Vagina (tissue), 2 donors: ENCODE measurements around the gene RAB11FIP4.

ENCODE experiments used
- POLR2AphosphoS5 ChIP-seq, 2 donors: sonication (generic); formaldehyde crosslinking; IDR thresholded peaks; one replicate each; pipeline ENCODE4 v1.9.0; 2017; ENCODE audit warnings: antibody characterized with exemption in 2 of 2, mild to moderate bottlenecking in 2 of 2, low read depth in 1 of 2; ENCODE audit not compliant: insufficient read depth in 1 of 2
- TF ChIP-seq, protein P1 (sequence below), 3 experiments: fragments of 450-650 bp in 2 of 3; fragments of 200-600 bp in 1 of 3; sonication (generic) in 1 of 3; IDR thresholded peaks; one replicate each; pipeline ENCODE4 v1.5.1; 2017 to 2019; ENCODE audit warnings: antibody characterized with exemption in 3 of 3, mild to moderate bottlenecking in 2 of 3, moderate library complexity in 2 of 3

DNA sequence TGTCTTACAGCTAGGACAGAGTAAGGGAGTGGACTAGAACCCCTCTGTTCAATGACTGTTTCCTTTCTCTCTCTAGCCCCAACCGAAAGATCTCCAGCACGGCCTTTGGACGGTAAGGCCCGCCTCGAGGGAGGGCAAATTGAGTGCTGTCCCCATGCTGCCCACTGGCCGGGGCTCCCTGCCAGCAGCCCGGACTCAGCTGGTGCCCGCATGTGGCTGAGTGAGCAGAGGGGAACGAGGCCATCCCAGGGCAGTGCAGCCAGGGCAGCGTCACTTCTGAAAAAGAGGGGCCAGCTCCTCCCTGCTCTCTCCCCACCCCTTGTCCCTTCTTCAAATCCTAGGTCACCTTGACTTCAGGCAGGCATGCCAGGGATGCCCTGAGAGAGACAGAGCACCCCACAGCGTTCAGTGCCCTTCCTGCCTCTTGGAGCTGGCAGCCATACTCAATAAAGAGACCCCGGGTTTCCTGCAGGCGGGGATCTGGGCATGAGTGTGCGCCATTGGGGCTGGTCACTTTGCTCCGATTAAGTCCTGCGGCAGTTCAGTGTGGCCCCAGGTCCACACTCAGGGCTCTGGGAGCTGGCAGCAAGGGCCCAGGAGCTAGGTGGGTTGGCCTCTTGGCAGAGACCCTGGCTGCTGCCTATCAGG is 130.9 kb downstream of the RAB11FIP4 start:
- TF ChIP-seq, protein P1, sequence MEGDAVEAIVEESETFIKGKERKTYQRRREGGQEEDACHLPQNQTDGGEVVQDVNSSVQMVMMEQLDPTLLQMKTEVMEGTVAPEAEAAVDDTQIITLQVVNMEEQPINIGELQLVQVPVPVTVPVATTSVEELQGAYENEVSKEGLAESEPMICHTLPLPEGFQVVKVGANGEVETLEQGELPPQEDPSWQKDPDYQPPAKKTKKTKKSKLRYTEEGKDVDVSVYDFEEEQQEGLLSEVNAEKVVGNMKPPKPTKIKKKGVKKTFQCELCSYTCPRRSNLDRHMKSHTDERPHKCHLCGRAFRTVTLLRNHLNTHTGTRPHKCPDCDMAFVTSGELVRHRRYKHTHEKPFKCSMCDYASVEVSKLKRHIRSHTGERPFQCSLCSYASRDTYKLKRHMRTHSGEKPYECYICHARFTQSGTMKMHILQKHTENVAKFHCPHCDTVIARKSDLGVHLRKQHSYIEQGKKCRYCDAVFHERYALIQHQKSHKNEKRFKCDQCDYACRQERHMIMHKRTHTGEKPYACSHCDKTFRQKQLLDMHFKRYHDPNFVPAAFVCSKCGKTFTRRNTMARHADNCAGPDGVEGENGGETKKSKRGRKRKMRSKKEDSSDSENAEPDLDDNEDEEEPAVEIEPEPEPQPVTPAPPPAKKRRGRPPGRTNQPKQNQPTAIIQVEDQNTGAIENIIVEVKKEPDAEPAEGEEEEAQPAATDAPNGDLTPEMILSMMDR (IDR thresholded peaks at IDR 0.05): no peak
- no peak for TF ChIP-seq POLR2AphosphoS5 (IDR thresholded peaks at IDR 0.05; ENCODE audit: insufficient read depth in 1 of 2, low read depth in 1 of 2)
